Measurements from ENCODE around the gene C4A.
"Not testable (repeated sequence)": the region's sequence is repeated elsewhere in the genome, so short reads cannot be mapped to it uniquely, and the experiment has no call there.

C4A gene

DNA sequence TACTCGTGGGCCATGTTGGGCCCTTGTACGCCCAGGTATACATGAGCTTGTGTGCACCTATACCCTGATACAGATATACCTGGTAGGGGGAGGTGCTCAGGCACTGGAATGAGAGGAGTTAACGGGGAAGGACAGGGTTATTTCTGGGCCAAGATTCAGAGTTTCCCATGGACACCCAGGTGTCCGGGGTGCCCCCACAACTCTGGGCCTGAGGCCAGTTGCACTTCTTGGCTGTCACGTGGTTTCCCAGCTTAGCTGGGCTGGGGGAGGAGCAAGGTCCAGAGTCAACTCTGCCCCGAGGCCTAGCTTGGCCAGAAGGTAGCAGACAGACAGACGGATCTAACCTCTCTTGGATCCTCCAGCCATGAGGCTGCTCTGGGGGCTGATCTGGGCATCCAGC is at the start of gene C4A:
Gene C4A (plus strand): TSS at position 314 of the 400 bp plus-strand sequence. CDS start 51 bp downstream, at position 365.
- not testable (repeated sequence) for DNase-seq (ENCODE audit: low read depth)

DNA sequence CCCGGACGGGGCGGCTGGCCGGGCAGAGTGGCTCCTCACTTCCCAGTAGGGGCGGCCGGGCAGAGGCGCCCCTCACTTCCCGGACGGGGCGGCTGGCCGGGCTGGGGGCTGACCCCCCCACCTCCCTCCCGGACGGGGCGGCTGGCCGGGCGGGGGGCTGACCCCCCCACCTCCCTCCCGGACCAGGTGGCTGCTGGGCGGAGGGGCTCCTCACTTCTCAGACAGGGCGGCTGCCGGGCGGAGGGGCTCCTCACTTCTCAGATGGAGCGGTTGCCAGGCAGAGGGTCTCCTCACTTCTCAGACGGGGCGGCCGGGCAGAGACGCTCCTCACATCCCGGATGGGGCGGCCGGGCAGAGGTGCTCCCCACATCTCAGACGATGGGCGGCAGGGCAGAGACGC is 49.7 kb upstream of the C4A start:
- not testable (repeated sequence) for DNase-seq (ENCODE audit: low read depth)

DNA sequence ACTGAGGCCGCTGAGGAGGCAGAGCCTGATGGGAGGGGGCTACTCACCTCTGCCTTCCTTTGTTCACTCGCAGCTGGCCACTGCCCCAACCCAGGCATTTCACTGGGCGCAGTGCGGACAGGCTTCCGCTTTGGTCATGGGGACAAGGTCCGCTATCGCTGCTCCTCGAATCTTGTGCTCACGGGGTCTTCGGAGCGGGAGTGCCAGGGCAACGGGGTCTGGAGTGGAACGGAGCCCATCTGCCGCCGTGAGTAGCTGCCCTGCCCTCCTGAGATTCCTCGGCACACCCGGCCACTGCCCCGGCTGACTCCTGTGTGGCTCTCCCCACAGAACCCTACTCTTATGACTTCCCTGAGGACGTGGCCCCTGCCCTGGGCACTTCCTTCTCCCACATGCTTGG is 48.3 kb upstream of the C4A start:
- DNase-seq (ENCODE audit: low read depth): no peak

DNA sequence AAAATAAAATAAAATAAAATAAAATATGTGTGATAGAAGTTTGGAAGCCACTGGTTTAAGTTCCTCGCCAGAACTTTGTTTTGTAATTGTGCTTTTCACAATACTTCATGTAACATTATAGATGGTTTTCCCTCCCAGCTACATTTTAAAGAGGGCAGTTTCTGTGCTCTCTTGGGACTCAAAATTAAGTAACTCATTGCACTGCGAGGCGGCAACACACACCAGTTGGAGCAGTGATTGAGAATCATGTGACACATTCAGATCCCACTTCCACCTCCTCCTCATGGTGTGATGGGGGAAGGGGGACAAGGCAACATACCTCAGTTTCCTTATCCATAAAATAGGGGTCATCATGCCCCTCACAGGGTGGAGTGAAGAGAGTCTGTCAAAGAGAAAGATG is 46.8 kb upstream of the C4A start:
- DNase-seq (ENCODE audit: low read depth): no peak

DNA sequence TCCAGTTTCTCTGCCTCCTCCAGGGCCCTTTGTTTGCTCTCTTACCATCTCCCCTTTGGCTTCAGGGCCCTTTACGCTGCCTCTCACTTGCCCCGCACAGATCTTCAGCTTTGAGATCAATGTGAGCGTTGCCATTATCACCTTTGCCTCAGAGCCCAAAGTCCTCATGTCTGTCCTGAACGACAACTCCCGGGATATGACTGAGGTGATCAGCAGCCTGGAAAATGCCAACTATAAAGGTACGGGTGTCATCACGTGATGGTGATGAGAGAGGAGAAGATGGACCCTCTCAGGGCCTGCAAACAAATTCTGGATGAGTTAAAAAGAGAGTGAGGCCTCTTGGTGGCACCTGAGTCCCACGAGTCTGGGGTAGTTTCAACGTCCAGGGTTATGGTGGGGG is 46.0 kb upstream of the C4A start:
- DNase-seq (ENCODE audit: low read depth): no peak

DNA sequence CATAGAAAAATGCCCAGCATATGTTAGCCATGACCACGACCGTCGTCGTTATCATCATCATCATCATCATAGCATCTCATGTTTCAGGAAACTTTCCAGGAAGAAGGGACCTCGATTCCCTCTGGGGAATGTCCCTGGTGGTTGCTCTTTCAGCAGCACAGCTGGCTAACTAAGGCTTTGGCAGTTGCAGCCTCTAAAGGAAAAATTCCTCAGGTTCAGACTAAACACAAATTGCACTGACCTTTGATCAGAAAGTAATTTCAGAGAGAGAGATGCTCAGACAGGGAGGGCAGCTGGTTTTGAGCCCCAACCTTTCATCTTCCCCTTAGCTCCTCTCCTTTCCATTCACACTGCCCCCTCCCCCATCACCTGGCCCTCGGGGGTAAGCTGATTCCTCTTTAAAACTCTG is 41.6 kb upstream of the C4A start:
- no peak for DNase-seq (ENCODE audit: low read depth)

DNA sequence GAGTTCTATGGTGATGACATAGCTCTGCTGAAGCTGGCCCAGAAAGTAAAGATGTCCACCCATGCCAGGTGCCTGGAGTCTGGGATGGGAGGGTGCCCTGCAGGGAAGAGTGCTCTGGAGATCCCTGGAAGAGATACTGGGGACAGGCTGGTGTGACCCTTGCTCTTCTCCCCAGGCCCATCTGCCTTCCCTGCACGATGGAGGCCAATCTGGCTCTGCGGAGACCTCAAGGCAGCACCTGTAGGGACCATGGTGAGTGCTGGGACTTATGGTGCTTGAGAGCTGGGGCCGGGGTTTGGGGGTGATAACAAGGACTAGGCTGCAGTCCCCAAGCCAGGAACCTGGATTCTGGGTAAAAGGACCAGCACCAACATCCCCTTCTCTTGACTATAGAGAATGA is 38.1 kb upstream of the C4A start:
- no peak for DNase-seq (ENCODE audit: low read depth)

DNA sequence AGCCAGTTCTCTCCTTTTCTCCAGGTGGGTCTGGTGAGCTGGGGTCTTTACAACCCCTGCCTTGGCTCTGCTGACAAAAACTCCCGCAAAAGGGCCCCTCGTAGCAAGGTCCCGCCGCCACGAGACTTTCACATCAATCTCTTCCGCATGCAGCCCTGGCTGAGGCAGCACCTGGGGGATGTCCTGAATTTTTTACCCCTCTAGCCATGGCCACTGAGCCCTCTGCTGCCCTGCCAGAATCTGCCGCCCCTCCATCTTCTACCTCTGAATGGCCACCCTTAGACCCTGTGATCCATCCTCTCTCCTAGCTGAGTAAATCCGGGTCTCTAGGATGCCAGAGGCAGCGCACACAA is 36.7 kb upstream of the C4A start:
- DNase-seq (ENCODE audit: low read depth): no peak

DNA sequence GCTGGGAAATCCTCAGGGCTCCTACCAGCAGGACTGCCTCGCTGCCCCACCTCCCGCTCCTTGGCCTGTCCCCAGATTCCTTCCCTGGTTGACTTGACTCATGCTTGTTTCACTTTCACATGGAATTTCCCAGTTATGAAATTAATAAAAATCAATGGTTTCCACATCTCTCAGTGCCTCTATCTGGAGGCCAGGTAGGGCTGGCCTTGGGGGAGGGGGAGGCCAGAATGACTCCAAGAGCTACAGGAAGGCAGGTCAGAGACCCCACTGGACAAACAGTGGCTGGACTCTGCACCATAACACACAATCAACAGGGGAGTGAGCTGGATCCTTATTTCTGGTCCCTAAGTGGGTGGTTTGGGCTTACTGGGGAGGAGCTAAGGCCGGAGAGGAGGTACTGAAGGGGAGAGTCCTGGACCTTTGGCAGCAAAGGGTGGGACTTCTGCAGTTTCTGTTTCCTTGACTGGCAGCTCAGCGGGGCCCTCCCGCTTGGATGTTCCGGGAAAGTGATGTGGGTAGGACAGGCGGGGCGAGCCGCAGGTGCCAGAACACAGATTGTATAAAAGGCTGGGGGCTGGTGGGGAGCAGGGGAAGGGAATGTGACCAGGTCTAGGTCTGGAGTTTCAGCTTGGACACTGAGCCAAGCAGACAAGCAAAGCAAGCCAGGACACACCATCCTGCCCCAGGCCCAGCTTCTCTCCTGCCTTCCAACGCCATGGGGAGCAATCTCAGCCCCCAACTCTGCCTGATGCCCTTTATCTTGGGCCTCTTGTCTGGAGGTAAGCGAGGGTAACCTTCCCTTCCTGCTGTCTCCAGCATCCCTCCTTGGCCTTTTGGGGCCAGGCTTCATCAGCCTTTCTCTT is 36.1 kb upstream of the C4A start, which contains the start of gene CFB:
Gene CFB (plus strand): TSS at position 589 of the 863 bp plus-strand sequence. CDS start 127 bp downstream, at position 716.
- DNase-seq (ENCODE audit: low read depth): peak; percentile 75

DNA sequence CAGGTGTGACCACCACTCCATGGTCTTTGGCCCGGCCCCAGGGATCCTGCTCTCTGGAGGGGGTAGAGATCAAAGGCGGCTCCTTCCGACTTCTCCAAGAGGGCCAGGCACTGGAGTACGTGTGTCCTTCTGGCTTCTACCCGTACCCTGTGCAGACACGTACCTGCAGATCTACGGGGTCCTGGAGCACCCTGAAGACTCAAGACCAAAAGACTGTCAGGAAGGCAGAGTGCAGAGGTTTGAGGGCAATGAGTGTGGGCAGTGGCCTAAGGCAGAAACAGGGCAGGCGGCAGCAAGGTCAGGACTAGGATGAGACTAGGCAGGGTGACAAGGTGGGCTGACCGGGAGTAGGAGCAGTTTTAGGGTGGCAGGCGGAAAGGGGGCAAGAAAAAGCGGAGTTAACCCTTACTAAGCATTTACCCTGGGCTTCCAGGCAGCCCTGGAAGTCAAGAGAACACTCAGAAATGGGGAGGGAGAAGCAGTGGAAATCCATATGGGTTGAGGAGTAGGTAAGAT is 35.4 kb upstream of the C4A start:
- no peak for DNase-seq (ENCODE audit: low read depth)

DNA sequence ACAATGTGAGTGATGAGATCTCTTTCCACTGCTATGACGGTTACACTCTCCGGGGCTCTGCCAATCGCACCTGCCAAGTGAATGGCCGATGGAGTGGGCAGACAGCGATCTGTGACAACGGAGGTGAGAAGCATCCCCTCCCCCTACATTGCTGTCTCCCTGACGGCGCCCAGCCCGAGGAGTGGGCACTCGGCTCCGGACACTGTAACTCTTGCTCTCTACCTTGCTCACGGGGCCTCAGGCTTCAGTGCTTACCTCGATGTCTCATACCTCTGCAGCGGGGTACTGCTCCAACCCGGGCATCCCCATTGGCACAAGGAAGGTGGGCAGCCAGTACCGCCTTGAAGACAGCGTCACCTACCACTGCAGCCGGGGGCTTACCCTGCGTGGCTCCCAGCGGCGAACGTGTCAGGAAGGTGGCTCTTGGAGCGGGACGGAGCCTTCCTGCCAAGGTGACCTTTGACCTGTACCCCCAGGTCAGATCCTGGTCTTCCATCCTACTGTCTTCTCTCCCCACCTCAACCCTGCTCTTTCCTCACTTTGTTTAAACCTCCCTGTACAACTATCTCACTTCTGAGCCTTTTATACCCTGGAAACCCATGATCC is 34.7 kb upstream of the C4A start:
- no peak for DNase-seq (ENCODE audit: low read depth)

DNA sequence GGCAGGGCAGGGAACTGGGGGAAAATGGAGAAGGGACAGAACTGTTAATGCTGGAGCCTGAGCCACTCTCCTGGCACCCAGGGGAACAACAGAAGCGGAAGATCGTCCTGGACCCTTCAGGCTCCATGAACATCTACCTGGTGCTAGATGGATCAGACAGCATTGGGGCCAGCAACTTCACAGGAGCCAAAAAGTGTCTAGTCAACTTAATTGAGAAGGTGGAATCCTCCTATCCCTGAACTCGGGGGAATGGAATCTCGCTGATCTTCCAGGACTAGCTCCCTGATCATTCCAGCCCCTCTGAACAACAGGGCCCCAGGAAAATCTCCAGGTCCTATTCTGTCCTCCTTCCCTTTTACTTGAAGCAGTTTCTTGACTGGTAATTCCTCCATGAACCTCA is 34.0 kb upstream of the C4A start:
- no peak for DNase-seq (ENCODE audit: low read depth)

DNA sequence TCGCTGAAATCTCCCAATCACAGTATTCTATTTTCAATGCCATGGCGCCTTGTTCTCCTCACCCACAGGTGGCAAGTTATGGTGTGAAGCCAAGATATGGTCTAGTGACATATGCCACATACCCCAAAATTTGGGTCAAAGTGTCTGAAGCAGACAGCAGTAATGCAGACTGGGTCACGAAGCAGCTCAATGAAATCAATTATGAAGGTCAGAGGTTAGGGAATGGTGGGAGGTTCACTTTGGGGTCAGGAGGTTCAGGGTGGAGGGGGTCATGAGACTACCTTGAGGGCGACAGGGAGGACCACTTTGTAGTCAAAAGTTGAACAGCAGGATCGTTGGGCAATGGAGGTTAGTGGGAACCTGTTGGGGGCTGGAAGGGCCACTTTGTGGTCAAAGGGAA is 33.6 kb upstream of the C4A start:
- DNase-seq (ENCODE audit: low read depth): no peak

DNA sequence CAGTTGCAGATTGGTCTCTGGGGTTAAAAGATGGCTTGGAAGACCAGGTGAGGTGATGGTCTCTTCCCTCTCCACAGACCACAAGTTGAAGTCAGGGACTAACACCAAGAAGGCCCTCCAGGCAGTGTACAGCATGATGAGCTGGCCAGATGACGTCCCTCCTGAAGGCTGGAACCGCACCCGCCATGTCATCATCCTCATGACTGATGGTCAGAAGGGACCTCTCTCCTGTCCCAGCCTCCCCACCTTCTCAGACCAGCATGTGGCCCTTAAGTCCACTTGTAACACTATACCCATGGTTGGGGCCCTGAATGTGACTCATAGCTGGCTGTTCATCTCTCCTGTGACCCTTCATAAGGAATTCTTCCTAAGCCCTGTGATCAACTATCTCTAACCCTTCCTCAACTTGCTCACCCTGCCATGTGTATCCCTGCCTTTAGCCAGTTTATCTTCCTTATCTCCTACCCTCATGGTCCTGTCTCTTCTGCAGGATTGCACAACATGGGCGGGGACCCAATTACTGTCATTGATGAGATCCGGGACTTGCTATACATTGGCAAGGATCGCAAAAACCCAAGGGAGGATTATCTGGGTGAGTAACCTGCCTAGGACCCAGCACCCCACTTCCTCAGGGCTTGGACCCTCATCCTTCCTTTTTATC is 33.0 kb upstream of the C4A start:
- DNase-seq (ENCODE audit: low read depth): no peak

DNA sequence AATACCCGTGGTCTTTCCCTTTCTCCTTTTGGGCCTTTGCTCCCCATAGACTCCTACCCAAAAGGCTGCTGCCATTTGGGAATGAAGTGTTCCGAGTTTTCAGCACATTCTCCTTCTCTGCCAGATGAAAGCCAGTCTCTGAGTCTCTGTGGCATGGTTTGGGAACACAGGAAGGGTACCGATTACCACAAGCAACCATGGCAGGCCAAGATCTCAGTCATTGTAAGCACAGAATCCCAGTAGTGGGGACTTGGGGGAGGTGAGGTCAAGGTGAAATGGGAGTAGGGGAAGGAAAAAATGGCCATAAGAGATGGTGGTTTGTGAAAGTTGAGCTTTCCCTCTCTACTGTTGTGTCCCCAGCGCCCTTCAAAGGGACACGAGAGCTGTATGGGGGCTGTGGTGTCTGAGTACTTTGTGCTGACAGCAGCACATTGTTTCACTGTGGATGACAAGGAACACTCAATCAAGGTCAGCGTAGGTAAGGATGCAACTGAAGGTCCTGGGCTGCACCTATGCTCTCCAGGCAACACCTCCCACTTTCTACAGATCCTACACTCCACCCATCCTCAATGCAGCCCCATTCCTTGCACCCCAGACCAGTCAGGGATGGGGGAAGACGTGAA is 31.8 kb upstream of the C4A start:
- no peak for DNase-seq (ENCODE audit: low read depth)

DNA sequence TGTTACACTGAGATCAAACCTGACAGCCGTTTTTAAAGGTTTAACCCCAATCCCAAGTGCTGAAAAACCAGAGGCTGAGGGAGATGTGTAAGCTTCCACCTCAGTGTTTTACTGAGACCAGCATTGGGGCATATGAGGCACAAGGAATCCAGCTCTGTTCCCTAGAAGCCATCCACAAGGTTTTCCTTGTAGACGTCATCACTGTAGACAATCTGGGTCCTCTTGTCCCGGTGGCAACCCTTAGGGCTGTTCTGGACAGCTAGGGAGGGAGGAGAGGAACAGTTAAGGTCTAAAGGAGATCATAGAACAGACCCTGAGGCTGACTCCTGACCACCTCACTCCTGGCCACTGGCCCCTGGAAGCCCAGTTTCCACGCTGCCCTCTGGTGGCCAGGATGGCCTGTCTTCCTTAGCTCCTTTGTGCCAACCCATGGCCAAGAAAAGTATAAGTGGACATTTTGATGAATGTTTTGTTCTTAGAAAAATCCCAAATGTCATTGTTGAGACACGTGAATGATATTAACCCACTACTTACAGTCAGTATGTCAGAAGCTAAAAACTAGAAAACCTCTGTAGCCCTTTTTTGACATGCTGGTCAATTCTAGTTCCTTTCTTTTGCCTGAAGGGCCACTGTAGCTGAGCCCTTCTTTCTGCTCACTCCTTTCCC is 29.6 kb upstream of the C4A start:
- DNase-seq (ENCODE audit: low read depth): no peak

DNA sequence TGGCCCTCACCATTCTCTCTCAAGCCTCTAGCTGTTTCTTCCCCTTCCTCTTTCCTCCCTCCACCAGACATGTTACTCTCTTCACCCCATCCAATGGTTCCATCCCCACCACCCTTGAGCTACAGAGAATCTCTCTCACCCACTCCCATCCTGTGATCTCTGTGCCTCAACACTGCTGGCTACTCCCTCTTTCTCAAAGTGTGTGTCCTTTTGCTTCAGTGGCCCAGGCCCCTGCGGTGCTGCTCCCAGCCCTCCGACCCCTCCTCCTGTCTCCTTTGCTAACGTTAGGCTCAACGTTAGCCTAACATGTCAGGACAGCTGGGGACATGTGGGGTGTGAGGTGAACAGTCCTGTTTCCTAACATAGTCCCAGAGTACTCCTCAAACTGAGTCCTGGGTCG is 29.0 kb upstream of the C4A start:
- DNase-seq (ENCODE audit: low read depth): no peak

DNA sequence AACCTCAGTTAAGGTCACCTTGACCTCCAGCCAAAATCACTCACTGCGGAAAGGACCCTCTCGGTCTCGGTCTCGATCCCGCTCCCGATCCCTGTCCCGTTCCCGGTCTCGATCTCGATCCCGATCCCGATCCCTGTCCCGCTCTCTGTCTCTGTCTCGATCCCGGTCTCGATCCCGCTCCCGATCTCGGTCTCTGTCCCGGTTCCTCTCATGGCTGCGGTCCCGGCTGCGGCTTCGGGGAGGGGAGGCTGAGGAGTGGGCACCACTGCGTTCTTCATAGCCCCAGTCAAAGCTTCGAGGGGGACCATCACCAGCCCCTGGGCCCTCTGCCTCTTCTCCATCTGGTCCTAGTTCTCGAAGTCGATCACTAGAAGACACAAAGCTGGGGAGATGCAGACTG is 27.3 kb upstream of the C4A start:
- DNase-seq (ENCODE audit: low read depth): no peak

DNA sequence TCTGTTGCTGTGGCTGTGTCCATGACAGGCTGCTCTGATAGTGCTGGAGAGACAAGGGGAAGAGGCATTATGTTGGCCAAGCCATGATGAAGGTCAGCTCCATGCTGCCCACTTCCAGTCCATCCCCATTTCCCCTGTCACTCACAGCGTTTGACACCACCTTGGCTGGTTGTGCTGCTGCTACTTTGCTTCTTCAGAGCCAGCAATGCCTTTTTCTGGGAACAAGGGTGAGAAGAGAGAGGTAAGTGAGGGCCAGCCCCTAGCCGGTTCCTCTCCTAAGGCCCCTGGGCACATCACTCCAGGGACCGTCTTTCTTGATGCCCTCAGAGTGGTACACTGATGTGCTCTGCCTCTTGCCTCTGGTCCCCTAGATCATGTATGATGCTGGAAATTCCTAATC is 25.1 kb upstream of the C4A start:
- no peak for DNase-seq (ENCODE audit: low read depth)

DNA sequence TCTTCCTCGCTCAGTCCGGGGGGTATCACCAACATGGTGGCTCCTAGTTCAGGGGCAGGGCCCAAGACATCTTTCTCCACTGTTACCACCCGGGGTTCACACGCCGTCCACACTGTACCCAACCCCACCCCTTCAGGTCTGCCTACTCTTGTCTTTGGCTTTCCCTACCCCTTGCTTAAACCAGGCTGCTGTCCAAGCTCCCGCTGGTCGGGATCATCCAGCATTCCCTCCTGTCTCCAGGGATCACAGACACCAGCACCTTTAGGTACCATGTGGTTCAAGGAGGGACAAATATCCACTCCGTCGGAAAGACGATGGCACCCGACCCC is 23.5 kb upstream of the C4A start:
- no peak for DNase-seq (ENCODE audit: low read depth)

DNA sequence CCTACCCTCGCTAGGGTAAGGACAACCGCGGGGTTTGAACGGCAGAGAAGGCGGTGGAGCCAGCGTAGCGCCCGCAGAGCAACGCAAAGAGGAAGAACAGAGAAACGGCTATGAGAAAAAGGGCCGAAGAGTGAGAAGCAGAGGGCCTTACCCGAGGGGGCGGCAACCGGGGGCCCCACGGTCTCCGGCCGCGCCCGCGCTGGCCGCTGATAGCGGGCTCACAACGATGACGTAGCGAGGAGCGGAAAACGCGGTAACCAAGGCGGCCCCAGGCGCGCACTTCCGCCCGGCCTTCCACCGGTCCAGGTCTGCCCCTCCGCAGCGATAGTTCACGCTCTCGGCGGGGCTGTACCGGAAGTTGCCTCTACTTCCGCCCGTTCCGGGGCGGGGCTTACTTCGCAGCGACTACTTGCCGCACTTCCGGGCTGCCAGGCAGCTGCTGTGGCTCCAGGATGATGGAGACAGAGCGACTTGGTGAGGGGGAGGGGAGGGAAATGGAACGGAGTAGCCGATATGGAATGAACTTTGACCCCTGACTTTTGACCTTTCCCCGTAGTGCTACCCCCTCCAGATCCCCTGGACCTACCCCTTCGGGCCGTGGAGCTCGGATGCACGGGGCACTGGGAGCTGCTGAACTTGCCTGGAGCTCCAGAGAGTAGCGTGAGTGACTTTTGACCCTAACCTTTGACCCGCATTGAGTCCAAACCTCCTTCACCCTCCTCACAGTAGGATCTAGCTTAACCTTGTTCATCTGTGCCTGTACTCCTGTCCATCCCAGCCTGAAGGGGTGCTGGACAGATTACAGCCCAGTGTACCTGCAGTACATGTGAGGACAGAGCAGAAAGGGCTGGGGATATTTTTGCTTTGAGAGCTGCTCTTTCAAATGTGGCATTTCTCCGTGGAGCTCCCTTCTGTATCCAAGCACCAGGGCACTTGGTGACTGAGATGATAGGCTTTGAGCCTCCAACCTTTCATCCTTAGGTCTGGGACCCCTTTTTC is 22.8 kb upstream of the C4A start, which contains the start of the genes NELFE and SKIC2:
Gene NELFE (minus strand): TSS at position 231 of the 999 bp plus-strand sequence. CDS start 525 bp downstream, outside the sequence.
Gene SKIC2 (plus strand): TSS at position 435 of the 999 bp plus-strand sequence. CDS start 18 bp downstream, at position 453.
- DNase-seq (ENCODE audit: low read depth): peak; percentile 95

Measured in GM04504 (cell line).